AG04449 (cell line): ENCODE data around the gene GPX5.

Experiments used
- CTCF ChIA-PET: fragments of 350-600 bp; formaldehyde crosslinking; extraction: SDS; loops from one replicate; lab custom pipeline; 2021; ENCODE audit warnings: antibody characterized with exemption; lab: Yijun Ruan, JAX
- POLR2A ChIA-PET: fragments of 400-600, 350-600 bp; formaldehyde crosslinking; extraction: SDS; loops from one replicate; lab custom pipeline; 2020; ENCODE audit warnings: antibody characterized with exemption, inconsistent platforms; lab: Yijun Ruan, JAX
- DNase-seq: peaks from one replicate; pipeline ENCODE4 v3.0.0-alpha.2; 2010; ENCODE audit warnings: low read depth, low spot score
- H3K4me3 ChIP-seq: 2 replicates; pipeline ENCODE4 v1.5.1; 2011; ENCODE audit warnings: low read depth, mild to moderate bottlenecking, control low read depth, low read length
- CTCF ChIP-seq: IDR thresholded peaks from one replicate; pipeline ENCODE4 v1.5.1; 2011; ENCODE audit warnings: mild to moderate bottlenecking, moderate library complexity, low read length, control low read depth, inconsistent platforms; ENCODE audit not compliant: insufficient read depth; ENCODE audit errors: missing control alignments

The GPX5 gene

GRCh38 chr6:28530777-28531176 lies 5.1 kb downstream of the GPX5 start:
- ChIA-PET POLR2A (no interaction called here), CTCF (interaction anchor here (1.3 kb wide), 1 partner anchor 12 kb away, joined by 3 read pairs; no protein-coding TSS in a partner anchor)
- DNase-seq = no peak
- no peak overlapping the region for H3K4me3 ChIP-seq
- TF ChIP-seq CTCF = no peak

GRCh38 chr6:28531479-28532128 lies 5.9 kb downstream of the GPX5 start:
- no peak for DNase-seq
- no peak overlapping the region for H3K4me3 ChIP-seq
- TF ChIP-seq CTCF = no peak
- CTCF ChIA-PET = interaction anchor here (1.3 kb wide), 1 partner anchor 12 kb away, joined by 3 read pairs; no protein-coding TSS in a partner anchor
- POLR2A ChIA-PET = no interaction called here

GRCh38 chr6:28534306-28534705 lies 8.6 kb downstream of the GPX5 start:
- CTCF ChIA-PET = no interaction called here
- TF ChIP-seq CTCF = no peak
- no peak for DNase-seq

GRCh38 chr6:28534875-28535274 lies 9.2 kb downstream of the GPX5 start:
- no peak overlapping the region for H3K4me3 ChIP-seq
- no peak for DNase-seq
- TF ChIP-seq CTCF = no peak
- POLR2A ChIA-PET = no interaction called here
- CTCF ChIA-PET = no interaction called here

More at GRCh38 chr6:28534306-28534705, 8.6 kb downstream of the GPX5 start:
- no peak overlapping the region for H3K4me3 ChIP-seq
- POLR2A ChIA-PET = no interaction called here

- no peak for TF ChIP-seq CTCF
- no peak overlapping the region for H3K4me3 ChIP-seq
- no peak for DNase-seq
- ChIA-PET CTCF (no interaction called here), POLR2A (no interaction called here)
Measured at GRCh38 chr6:28537065-28537464, 11.4 kb downstream of the GPX5 start.

- no peak for DNase-seq
Measured at GRCh38 chr6:28537509-28538140, 11.9 kb downstream of the GPX5 start.

More at GRCh38 chr6:28537509-28538140, 11.9 kb downstream of the GPX5 start:
- no peak overlapping the region for H3K4me3 ChIP-seq
- ChIA-PET CTCF (no interaction called here), POLR2A (no interaction called here)
- TF ChIP-seq CTCF = no peak
